Right lobe of liver (tissue), 6 donors: ENCODE results near the gene CHORDC1. TPM values are rescaled to one million over a fixed set of nuclear protein-coding genes. Genes with fewer than 3 reads are reported as not detected.

Experiments used
- ATAC-seq, 4 donors: fragments of 200-7000 bp; cut with Tn5 transposase; one replicate each; pipeline ENCODE4 v1.9.1; 2020; ENCODE audit warnings: mild to moderate bottlenecking in 4 of 4, moderate library complexity in 4 of 4
- DNase-seq, 3 donors: peaks; one replicate each; pipeline ENCODE4 v3.0.0-alpha.2; 2020
- H3K27ac ChIP-seq, 3 donors: fragments of 200-600 bp; one replicate each; pipeline ENCODE4 v1.8.0; 2022
- H3K27me3 ChIP-seq, 2 donors: fragments of 200-600 bp; one replicate each; pipeline ENCODE4 v1.8.0; 2022
- H3K36me3 ChIP-seq, 4 donors: fragments of 200-600 bp; sonication (generic) in 1 of 4; one replicate each; pipeline versions ENCODE4 v1.5.1 to v1.8.0; 2017 to 2022; ENCODE audit warnings: control low read depth in 1 of 4
- H3K4me1 ChIP-seq, 4 donors: fragments of 200-600 bp; sonication (generic) in 1 of 4; one replicate each; pipeline versions ENCODE4 v1.5.1 to v1.8.0; 2017 to 2022; ENCODE audit warnings: control low read depth in 1 of 4
- H3K4me3 ChIP-seq, 3 donors: fragments of 200-600 bp; one replicate each; pipeline ENCODE4 v1.8.0; 2022
- H3K9me3 ChIP-seq, 4 donors: fragments of 200-600 bp; sonication (generic) in 1 of 4; one replicate each; pipeline versions ENCODE4 v1.5.1 to v1.8.0; 2017 to 2022; ENCODE audit warnings: control low read depth in 1 of 4
- POLR2A ChIP-seq: fragments of 450-650 bp; IDR thresholded peaks from one replicate; pipeline ENCODE4 v1.6.1; 2017; ENCODE audit warnings: antibody characterized with exemption, mild to moderate bottlenecking
- WGBS: methylation state at CpG from one replicate; pipeline ENCODE4 v1.1.6; 2018; ENCODE audit warnings: low coverage, low lambda C conversion rate; ENCODE audit not compliant: insufficient coverage; ENCODE audit errors: missing lambda C conversion rate; 5-methylcytosine and 5-hydroxymethylcytosine counted together
- intact Hi-C, 2 donors: fragments of 100-400 bp; cut with DNase I; formaldehyde crosslinking; loops; one replicate each; pipeline versions ENCODE4 v1.11.2 to v1.14.1; 2022
- long read RNA-seq: library from polyadenylated mRNA; unstranded; transcript quantifications from one replicate; pipeline ENCODE4 v2.0.0, GENCODE V29; 2019
- total RNA-seq, 6 experiments: library from RNA; depleted of rRNA in 2 of 6; stranded (reverse); fragments of >200 nt in 2 of 6; fragmentation: NEBNext Ultra II Directional in 3 of 6; extraction: Animal tissue kit (Norgen Biotek cat#: 25700) in 3 of 6; gene quantifications; one replicate each; pipeline versions ENCODE4 v1.1.0 to v1.2.4, GENCODE V29; 2016 to 2023
- TF ChIP-seq, protein P1 (sequence below), 4 donors: fragments of 200-600 bp in 3 of 4; fragments of 450-650 bp in 1 of 4; IDR thresholded peaks; one replicate each; pipeline versions ENCODE4 v1.5.1 to v1.8.0; 2016 to 2022; ENCODE audit warnings: antibody characterized with exemption in 4 of 4, mild to moderate bottlenecking in 2 of 4
- donor health status: DM: no; HTN: yes; CAD: no.
- donor health status: DM: no; HTN: no; CAD: no.
- donor health status: DM: no; HTN: no; CAD: no.
- donor health status: DM: no; HTN: yes; CAD: no.
- donor health status: DM: no; HTN: yes; CAD: no.

Gene CHORDC1
- total RNA-seq = 10 to 100 TPM; 14.4 to 32.3 (median 17.8) TPM
- long read RNA-seq, partial matches to known transcripts = 6 of 9 reads
- long read RNA-seq, other reads (novel, unspliced or antisense) = 0 of 9 reads

DNA sequence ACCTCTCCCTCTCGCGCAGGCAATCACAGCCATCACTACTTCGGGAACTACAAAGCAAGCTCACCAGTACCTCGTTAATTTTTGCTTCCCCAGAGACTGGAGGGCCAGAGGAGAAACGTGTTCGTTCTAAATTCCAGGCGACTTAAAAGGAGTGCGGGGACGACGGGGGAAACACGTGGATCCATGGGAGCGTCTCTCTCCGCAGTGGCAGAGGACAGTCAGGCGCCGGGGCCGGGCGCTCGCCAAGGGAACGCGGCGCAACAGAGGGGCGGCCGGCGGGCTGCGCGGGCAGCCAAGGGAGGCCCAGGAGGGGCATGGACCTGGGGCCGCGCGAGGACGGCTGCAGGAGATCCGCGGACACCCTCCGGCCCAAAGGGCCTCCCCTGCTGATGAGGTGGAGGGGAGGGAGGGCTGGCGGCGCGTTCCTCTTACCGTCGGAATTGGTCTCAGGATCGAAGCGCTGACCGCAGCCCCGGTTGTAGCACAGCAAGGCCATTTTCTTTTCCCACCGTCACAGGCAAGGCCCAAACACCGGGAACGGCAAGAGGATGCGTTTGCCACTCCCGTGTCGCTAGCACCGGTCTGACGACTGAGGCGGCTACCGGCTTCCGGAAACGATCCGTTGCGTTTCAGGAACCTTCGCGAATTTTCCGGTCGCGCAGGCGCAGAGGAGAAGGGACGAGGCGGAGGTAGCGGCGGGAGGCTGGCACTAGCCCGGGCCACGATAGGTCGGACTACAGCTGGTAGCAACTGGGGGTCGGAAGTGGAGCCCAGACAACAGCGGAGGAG is at the start of gene CHORDC1:
Gene CHORDC1 (minus strand): TSS at position 591 of the 789 bp plus-strand sequence. CDS start 95 bp downstream, at position 496.
- intact Hi-C loops = no loop called here
- H3K27ac ChIP-seq = peak within 1 kb of the TSS; percentile 97 to 99 (median 97)
- ATAC-seq (peak; percentile 96 to 99 (median 96)), DNase-seq (peak; percentile 93 to 97 (median 95))
- no peaks in the 10 kb centered on the region for H3K36me3 ChIP-seq
- WGBS = 0% methylated on average over 11 of the region's 71 CpGs
- peak; percentile 92 for TF ChIP-seq POLR2A
- TF ChIP-seq, protein P1, sequence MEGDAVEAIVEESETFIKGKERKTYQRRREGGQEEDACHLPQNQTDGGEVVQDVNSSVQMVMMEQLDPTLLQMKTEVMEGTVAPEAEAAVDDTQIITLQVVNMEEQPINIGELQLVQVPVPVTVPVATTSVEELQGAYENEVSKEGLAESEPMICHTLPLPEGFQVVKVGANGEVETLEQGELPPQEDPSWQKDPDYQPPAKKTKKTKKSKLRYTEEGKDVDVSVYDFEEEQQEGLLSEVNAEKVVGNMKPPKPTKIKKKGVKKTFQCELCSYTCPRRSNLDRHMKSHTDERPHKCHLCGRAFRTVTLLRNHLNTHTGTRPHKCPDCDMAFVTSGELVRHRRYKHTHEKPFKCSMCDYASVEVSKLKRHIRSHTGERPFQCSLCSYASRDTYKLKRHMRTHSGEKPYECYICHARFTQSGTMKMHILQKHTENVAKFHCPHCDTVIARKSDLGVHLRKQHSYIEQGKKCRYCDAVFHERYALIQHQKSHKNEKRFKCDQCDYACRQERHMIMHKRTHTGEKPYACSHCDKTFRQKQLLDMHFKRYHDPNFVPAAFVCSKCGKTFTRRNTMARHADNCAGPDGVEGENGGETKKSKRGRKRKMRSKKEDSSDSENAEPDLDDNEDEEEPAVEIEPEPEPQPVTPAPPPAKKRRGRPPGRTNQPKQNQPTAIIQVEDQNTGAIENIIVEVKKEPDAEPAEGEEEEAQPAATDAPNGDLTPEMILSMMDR (IDR thresholded peaks at IDR 0.05) = no peak
- H3K9me3 ChIP-seq = no peaks in the 10 kb centered on the region
- peak within 1 kb of the TSS; percentile 81 to 93 (median 89) for H3K4me3 ChIP-seq
- no peaks in the 10 kb centered on the region for H3K27me3 ChIP-seq
- H3K4me1 ChIP-seq = peaks cover 0 to 24% (median 0%) of the 10 kb centered on the region in 4 donors

DNA sequence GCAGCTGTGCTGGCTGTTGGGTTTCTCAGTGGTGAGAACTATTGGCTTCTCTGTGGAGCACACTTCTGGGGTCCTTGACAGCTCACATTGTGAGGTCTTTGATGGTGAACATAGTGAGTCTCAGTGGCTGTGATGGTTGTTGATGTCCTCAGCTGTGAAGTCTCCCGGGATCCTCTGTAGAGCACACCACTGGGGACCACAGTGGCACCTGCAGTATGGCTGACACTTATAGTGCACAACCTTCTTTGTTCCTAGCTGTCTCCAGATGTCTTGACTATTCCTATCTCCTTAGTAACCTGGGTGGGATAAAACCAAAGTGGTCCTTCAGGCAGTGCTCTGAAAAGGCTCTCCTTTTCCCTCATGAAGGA is 34.3 kb upstream of the CHORDC1 start:
- TF ChIP-seq, protein P1 (IDR thresholded peaks at IDR 0.05) = no peak
- TF ChIP-seq POLR2A = no peak
- peaks cover 0 to 5% of the 10 kb centered on the region in 2 donors for H3K27me3 ChIP-seq

DNA sequence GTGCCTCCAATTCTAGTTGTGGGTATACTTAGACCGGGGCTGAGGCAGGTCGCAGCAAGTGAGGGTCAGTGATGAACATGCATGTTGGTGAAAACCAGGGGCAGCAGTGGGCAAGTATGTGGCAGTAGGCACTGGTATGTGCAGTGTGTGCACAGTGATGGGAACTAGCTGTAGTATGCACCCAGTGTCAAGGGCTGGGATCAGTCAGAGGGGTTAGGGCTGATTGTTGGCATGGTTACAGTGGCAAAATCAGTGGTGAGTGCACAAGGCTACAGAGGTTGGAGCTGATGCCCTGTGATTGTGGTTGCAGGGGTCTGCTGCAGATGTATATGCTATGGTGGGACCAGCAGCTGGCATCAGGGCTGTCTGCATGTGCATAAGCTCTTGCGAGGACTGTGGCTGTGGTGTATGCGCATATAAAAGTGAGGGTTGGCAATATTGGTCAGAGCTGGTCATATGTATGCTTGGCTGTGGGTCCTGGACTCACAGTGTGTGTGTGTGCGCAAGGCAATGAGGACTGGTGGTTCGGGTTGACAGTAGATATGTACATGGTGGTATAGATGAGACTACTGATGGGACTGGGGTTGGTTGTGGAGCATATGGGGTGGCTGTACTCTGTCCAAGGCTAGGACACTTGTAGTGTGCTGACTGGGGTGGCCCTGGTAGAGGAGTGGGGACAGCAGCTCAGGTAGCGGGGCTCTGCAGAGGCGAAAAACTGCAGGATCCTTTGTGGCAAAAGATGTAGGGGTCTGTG is 33.7 kb upstream of the CHORDC1 start:
- H3K27me3 ChIP-seq = peaks cover 0 to 5% of the 10 kb centered on the region in 2 donors
- no peak overlapping the region for H3K27ac ChIP-seq
- WGBS = 80% methylated on average over 7 of the region's 8 CpGs
- no peak overlapping the region for H3K4me3 ChIP-seq
- H3K36me3 ChIP-seq = no peaks in the 10 kb centered on the region
- no peaks in the 10 kb centered on the region for H3K4me1 ChIP-seq
- no peak for TF ChIP-seq POLR2A
- TF ChIP-seq, protein P1 (IDR thresholded peaks at IDR 0.05) = no peak
- DNase-seq (no peak), ATAC-seq (no peak)
- H3K9me3 ChIP-seq = no peaks in the 10 kb centered on the region
- intact Hi-C loops = no loop called here

More for the DNA sequence above, 34.3 kb upstream of the CHORDC1 start:
- WGBS = 100% methylated on average over 1 of the region's 1 CpG
- Histone ChIP-seq H3K9me3 (no peaks in the 10 kb centered on the region), H3K4me3 (no peak overlapping the region), H3K36me3 (no peaks in the 10 kb centered on the region), H3K4me1 (no peaks in the 10 kb centered on the region), H3K27ac (no peak overlapping the region)
- DNase-seq = no peak
- intact Hi-C loops = no loop called here
- no peak for ATAC-seq

DNA sequence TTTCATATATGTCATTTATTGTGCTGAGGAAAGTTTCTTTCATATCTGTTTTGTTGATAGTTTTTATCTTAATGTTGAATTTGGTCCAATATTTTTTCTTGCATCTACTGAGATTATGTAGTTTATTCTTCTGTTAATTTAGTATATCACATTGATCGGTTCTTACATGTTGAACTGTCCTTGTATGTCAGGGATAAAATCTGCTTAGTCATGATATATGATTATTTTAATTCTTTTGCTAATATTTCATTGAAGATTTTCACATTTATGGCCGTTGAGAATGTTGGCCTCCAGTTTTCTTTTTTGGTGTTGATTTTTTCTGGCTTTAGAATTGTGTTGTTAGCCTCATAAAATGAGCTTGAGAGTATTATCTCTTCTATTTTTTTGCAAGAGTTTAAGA is 31.2 kb upstream of the CHORDC1 start:
- TF ChIP-seq, protein P1 (IDR thresholded peaks at IDR 0.05) = no peak
- no peak for TF ChIP-seq POLR2A
- no peak overlapping the region for H3K4me3 ChIP-seq
- no peaks in the 10 kb centered on the region for H3K9me3 ChIP-seq
- 51% methylated on average over 2 of the region's 2 CpGs for WGBS
- H3K4me1 ChIP-seq = no peaks in the 10 kb centered on the region
- no peaks in the 10 kb centered on the region for H3K36me3 ChIP-seq
- no peak overlapping the region for H3K27ac ChIP-seq
- peaks cover 0 to 5% of the 10 kb centered on the region in 2 donors for H3K27me3 ChIP-seq
- ATAC-seq (no peak), DNase-seq (no peak)
- intact Hi-C loops = no loop called here
